ENCODE measurements around the gene NAT9. TPM values are rescaled to one million over a fixed set of nuclear protein-coding genes. Genes with fewer than 3 reads are reported as not detected.

NAT9 gene
- total and polyA plus RNA-seq, 2 experiments from 2014 or later = 37.3 to 37.5 TPM

- no peak overlapping the region for H3K4me3 Mint-ChIP-seq
- no peaks in the 10 kb centered on the region for H3K9me2 ChIP-seq (ENCODE audit: insufficient read depth)
- no peak overlapping the region for H3K27ac Mint-ChIP-seq
Observed at GRCh38 chr17:74740173-74740572, 36.0 kb downstream of the NAT9 start.

More at GRCh38 chr17:74740173-74740572, 36.0 kb downstream of the NAT9 start:
- Mint-ChIP-seq H3K27me3 (ENCODE audit: insufficient read depth, low read depth, poor library complexity) (peaks cover 24% of the 10 kb centered on the region), H3K36me3 (ENCODE audit: low read depth) (no peaks in the 10 kb centered on the region), H3K4me1 (peaks cover 36% of the 10 kb centered on the region), H3K9me3 (no peaks in the 10 kb centered on the region)
- Histone ChIP-seq H3K79me2 (replicated peaks; ENCODE audit: insufficient read depth) (no peaks in the 10 kb centered on the region), H3F3A (replicated peaks; ENCODE audit: low read depth) (peaks cover 12% of the 10 kb centered on the region; the same call in 1 of the 2 replicates), H3K27ac (ENCODE audit: low read depth) (no peak overlapping the region), H4K20me1 (replicated peaks; ENCODE audit: insufficient read depth) (no peaks in the 10 kb centered on the region), H3K4me2 (no peak overlapping the region), H2AFZ (no peak overlapping the region), H3K4me3 (no peak overlapping the region), H3K4me1 (ENCODE audit: insufficient read depth) (peaks cover 26% of the 10 kb centered on the region), H3K27me3 (ENCODE audit: insufficient read depth) (peaks cover 4% of the 10 kb centered on the region; the same call in 1 of the 2 replicates), H3K36me3 (ENCODE audit: insufficient read depth) (no peaks in the 10 kb centered on the region)
- DNase-seq (ENCODE audit: low spot score) = no peak
- TF ChIP-seq NANOG (IDR thresholded peaks at IDR 0.05; ENCODE audit: borderline replicate concordance) = no peak
- no peak for TF ChIP-seq REST (IDR thresholded peaks at IDR 0.05; ENCODE audit: unreplicated experiment)
- no peak for TF ChIP-seq ZNF114 (CRISPR knock-in tag; IDR thresholded peaks at IDR 0.05)
- TF ChIP-seq EZH2 (IDR thresholded peaks at IDR 0.05; ENCODE audit: low read depth, unreplicated experiment) = no peak
- TF ChIP-seq JUNB (IDR thresholded peaks at IDR 0.05; ENCODE audit: unreplicated experiment) = no peak
- no peak for TF ChIP-seq CTCF (conservative IDR thresholded peaks at IDR 0.05; ENCODE audit: low read depth in 2 of 2)
- TF ChIP-seq POLR2AphosphoS5 (IDR thresholded peaks at IDR 0.05; ENCODE audit: low read depth) = no peak
- ATAC-seq = no peak
